Measurements from ENCODE around the gene TFEB. TPM values are rescaled to one million over a fixed set of nuclear protein-coding genes. Genes with fewer than 3 reads are reported as not detected.

Gene TFEB
- total RNA-seq, 1 experiment from 2014 or later, result 7.3 TPM

DNA sequence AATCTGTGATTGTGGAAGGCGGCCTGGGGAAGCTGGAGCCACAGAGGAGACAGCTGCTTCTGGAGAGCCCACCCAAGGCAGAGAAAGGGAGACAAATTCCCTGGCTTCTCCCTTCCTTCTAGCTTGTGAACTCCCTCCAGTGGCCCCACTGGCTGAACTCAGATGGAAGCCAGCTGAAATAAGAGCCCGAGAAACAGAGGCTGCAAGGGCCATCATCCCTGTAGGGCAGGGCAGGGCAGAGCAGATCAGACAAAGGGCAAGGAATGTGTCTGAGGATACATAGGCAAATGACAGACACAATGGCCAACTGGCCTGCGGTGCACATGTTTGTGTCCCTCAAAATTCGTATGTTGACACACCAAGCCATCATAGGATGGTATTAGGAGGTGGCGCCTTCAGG is 71.8 kb downstream of the TFEB start:
- H3K79me2 ChIP-seq (ENCODE audit: low read depth), result no peaks in the 10 kb centered on the region
- ChIA-PET POLR2A (ENCODE audit: unreplicated experiment) (no interaction called here), CTCF (no interaction called here)
- H3K36me3 ChIP-seq (ENCODE audit: low read depth), result no peaks in the 10 kb centered on the region
- H3K9me3 ChIP-seq (ENCODE audit: insufficient read depth, low read depth), result no peaks in the 10 kb centered on the region
- no peak overlapping the region for H3K4me2 ChIP-seq
- H4K20me1 ChIP-seq (ENCODE audit: insufficient read depth), result no peaks in the 10 kb centered on the region
- H3K4me1 ChIP-seq (replicated peaks; ENCODE audit: insufficient read depth), result no peaks in the 10 kb centered on the region
- TF ChIP-seq EZH2 (IDR thresholded peaks at IDR 0.05; ENCODE audit: low read depth), result no peak
- TF ChIP-seq, protein P1, sequence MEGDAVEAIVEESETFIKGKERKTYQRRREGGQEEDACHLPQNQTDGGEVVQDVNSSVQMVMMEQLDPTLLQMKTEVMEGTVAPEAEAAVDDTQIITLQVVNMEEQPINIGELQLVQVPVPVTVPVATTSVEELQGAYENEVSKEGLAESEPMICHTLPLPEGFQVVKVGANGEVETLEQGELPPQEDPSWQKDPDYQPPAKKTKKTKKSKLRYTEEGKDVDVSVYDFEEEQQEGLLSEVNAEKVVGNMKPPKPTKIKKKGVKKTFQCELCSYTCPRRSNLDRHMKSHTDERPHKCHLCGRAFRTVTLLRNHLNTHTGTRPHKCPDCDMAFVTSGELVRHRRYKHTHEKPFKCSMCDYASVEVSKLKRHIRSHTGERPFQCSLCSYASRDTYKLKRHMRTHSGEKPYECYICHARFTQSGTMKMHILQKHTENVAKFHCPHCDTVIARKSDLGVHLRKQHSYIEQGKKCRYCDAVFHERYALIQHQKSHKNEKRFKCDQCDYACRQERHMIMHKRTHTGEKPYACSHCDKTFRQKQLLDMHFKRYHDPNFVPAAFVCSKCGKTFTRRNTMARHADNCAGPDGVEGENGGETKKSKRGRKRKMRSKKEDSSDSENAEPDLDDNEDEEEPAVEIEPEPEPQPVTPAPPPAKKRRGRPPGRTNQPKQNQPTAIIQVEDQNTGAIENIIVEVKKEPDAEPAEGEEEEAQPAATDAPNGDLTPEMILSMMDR (conservative IDR thresholded peaks at IDR 0.05), result no peak
- peaks cover 70% of the 10 kb centered on the region for H3K27me3 ChIP-seq (ENCODE audit: insufficient read depth, low read depth)
- no peaks in the 10 kb centered on the region; the same call in 1 of the 2 replicates for H3K9me2 ChIP-seq (ENCODE audit: insufficient read depth)
- no peak for DNase-seq
- H2AFZ ChIP-seq, result no peak overlapping the region
- no peaks in the 10 kb centered on the region for H3F3A ChIP-seq (ENCODE audit: insufficient read depth, low read depth)
- intact Hi-C loops (cut with micrococcal nuclease; ENCODE audit: unreplicated experiment), result no loop called here
- no peak overlapping the region for H3K27ac ChIP-seq
- H3K4me3 ChIP-seq, result no peak overlapping the region
- no TSS peak for BruUV-seq (replicated peaks)

DNA sequence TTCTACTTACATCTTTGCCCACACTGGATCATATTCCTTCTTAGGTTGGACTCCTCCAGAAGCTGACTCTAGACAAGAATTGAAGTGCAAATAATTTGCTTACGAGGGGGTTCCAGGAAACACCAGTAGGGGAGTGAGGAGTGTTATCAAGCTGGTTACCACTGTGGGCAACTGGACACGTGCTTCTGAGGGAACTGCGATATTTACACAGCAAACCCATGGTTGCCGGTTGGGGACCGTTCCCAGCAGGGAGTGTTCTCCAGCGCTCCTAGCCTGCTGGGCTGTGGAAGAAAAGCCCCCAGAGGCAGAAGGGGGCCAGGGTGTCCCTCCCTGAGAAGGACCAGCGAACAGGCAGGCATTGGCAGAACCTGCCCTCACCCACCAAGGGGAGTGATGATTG is 75.5 kb downstream of the TFEB start:
- DNase-seq, result no peak
- Histone ChIP-seq H3K9me2 (ENCODE audit: insufficient read depth) (no peaks in the 10 kb centered on the region; the same call in 1 of the 2 replicates), H3K9me3 (ENCODE audit: insufficient read depth, low read depth) (no peaks in the 10 kb centered on the region), H2AFZ (no peak overlapping the region), H3K4me2 (no peak overlapping the region), H3K27me3 (ENCODE audit: insufficient read depth, low read depth) (peaks cover 55% of the 10 kb centered on the region), H3K27ac (no peak overlapping the region), H3K79me2 (ENCODE audit: low read depth) (no peaks in the 10 kb centered on the region), H4K20me1 (ENCODE audit: insufficient read depth) (no peaks in the 10 kb centered on the region), H3K36me3 (ENCODE audit: low read depth) (no peaks in the 10 kb centered on the region), H3F3A (ENCODE audit: insufficient read depth, low read depth) (no peaks in the 10 kb centered on the region), H3K4me1 (replicated peaks; ENCODE audit: insufficient read depth) (no peaks in the 10 kb centered on the region), H3K4me3 (no peak overlapping the region)
- CTCF ChIA-PET, result interaction anchor here (0.7 kb wide), 1 partner anchor 198 kb away, joined by 4 read pairs; no protein-coding TSS in a partner anchor
- BruUV-seq (replicated peaks), result no TSS peak
- TF ChIP-seq EZH2 (IDR thresholded peaks at IDR 0.05; ENCODE audit: low read depth), result no peak
- TF ChIP-seq, protein P1 (conservative IDR thresholded peaks at IDR 0.05), result no peak
- intact Hi-C loops (cut with micrococcal nuclease; ENCODE audit: unreplicated experiment), result no loop called here
- POLR2A ChIA-PET (ENCODE audit: unreplicated experiment), result no interaction called here

DNA sequence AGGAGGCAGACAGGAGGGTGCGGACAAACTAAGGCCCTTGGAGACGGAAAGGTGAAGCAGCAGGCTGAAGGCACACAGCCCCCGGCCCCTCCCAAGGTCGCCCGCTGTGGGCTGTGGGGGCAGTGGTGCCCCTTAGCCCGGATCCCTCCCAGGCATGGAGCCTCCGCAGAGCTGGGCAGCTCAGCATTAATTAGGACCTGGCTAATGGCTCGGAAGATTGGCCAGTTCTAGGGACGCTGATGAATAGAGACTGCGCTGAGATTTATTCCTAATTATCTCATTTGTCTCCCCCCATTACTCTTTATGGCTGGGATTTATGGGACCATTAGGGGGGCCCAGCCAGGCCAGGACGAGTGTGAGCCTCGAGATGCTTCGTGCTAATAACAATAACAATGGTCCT is 76.8 kb downstream of the TFEB start:
- DNase-seq, result no peak
- H3F3A ChIP-seq (ENCODE audit: insufficient read depth, low read depth), result no peaks in the 10 kb centered on the region
- peaks cover 48% of the 10 kb centered on the region for H3K27me3 ChIP-seq (ENCODE audit: insufficient read depth, low read depth)
- no peak overlapping the region for H2AFZ ChIP-seq
- ChIA-PET CTCF (no interaction called here), POLR2A (ENCODE audit: unreplicated experiment) (no interaction called here)
- H3K36me3 ChIP-seq (ENCODE audit: low read depth), result no peaks in the 10 kb centered on the region
- no peak overlapping the region for H3K4me2 ChIP-seq
- TF ChIP-seq EZH2 (IDR thresholded peaks at IDR 0.05; ENCODE audit: low read depth), result no peak
- TF ChIP-seq, protein P1 (conservative IDR thresholded peaks at IDR 0.05), result no peak
- no peak overlapping the region for H3K27ac ChIP-seq
- H4K20me1 ChIP-seq (ENCODE audit: insufficient read depth), result no peaks in the 10 kb centered on the region
- no peaks in the 10 kb centered on the region for H3K4me1 ChIP-seq (replicated peaks; ENCODE audit: insufficient read depth)
- BruUV-seq (replicated peaks), result no TSS peak
- intact Hi-C loops (cut with micrococcal nuclease; ENCODE audit: unreplicated experiment), result no loop called here
- H3K9me3 ChIP-seq (ENCODE audit: insufficient read depth, low read depth), result no peaks in the 10 kb centered on the region
- H3K79me2 ChIP-seq (ENCODE audit: low read depth), result no peaks in the 10 kb centered on the region
- no peak overlapping the region for H3K4me3 ChIP-seq
- no peaks in the 10 kb centered on the region; the same call in 1 of the 2 replicates for H3K9me2 ChIP-seq (ENCODE audit: insufficient read depth)
